ENCODE data around the gene PVRIG. TPM values are rescaled to one million over a fixed set of nuclear protein-coding genes. Genes with fewer than 3 reads are reported as not detected.
A peak's percentile ranks its signal among the peaks of the same experiment; 100 is the strongest.
"Not testable (repeated sequence)": the region's sequence is repeated elsewhere in the genome, so short reads cannot be mapped to it uniquely, and the experiment has no call there.

Gene PVRIG
- total and polyA plus RNA-seq, 9 of the 15 experiments (the other 6 are each of a cell fraction or from before 2014, with no cell fraction given), result 0.16 to 0.64 TPM; not detected in 7

DNA sequence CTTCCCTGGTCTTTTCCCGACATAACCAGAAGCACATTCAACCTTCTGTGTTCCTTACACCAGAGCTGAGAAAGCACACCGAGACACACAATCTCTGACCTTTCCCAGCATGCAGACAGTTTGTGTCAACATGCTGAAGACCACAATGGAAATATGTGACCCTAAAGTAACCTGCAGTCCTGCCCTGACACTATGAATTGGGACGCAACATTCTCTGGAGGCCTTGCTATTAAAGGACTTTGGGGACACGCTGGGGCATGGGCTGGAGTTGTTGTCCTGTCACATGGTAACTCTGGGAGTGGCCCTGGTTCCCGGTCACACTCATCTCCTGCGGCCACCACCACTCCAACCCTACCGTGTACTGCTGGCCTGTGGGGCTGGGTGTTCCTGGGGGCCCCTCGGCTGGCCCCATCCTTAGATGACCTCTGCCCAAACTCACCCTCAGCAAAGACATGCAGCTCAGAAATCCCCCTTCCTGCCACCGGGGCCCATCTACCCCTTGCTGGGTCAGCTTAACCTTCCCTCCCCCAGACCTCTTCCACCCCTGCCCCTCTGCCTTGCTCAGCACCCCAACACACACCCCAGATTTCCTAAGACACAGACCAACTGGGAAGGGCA, 25.3 kb downstream of the PVRIG start:
- TF ChIP-seq NRF1 (conservative IDR thresholded peaks at IDR 0.05 in 1 of 2, IDR thresholded peaks at IDR 0.05 in 1 of 2), result 0 out of 4 replicates have a peak, but pooled peaks have one; percentile 10 to 22
- 0 out of 4 replicates have a peak, but pooled peaks of 1 of the 2 experiments have one; percentile 42 for TF ChIP-seq FOXK2 (conservative IDR thresholded peaks at IDR 0.05 in 1 of 2, IDR thresholded peaks at IDR 0.05 in 1 of 2; ENCODE audit: low read depth in 2 of 2)
- peak in 1 of 2 experiments; percentile 78; a peak in 2 of 4 replicates for TF ChIP-seq FOXA3 (CRISPR knock-in tag; conservative IDR thresholded peaks at IDR 0.05 in 1 of 2, IDR thresholded peaks at IDR 0.05 in 1 of 2)
- H3K36me3 ChIP-seq (ENCODE audit: control insufficient read depth, insufficient read depth, low read length); H3K9me1 ChIP-seq (ENCODE audit: control insufficient read depth, insufficient read depth, low read length); H3K4me2 ChIP-seq (ENCODE audit: insufficient read depth, low read length); H3K79me2 ChIP-seq (ENCODE audit: control insufficient read depth, insufficient read depth, low read length); H3K9me3 ChIP-seq (replicated peaks; ENCODE audit: control insufficient read depth, insufficient read depth, low read depth, low read length); H3K27me3 ChIP-seq (ENCODE audit: control insufficient read depth in 2 of 2, insufficient read depth in 2 of 2, low read length in 2 of 2); intact Hi-C loops (cut with micrococcal nuclease); H4K20me1 ChIP-seq (replicated peaks; ENCODE audit: control insufficient read depth, insufficient read depth, low read length); in situ Hi-C loops (cut with MboI); H3K4me3 ChIP-seq; H3K27ac ChIP-seq (ENCODE audit: extremely low read depth, low read depth, low read length); BruUV-seq (replicated peaks); FAIRE-seq; CTCF ChIA-PET (ENCODE audit: low intra/inter-chr PET ratio); TF ChIP-seq NR2C1 (IDR thresholded peaks at IDR 0.05): not testable (repeated sequence)
- peak; percentile 47; the same call in 1 of the 2 replicates for TF ChIP-seq NR2C1 (tag; IDR thresholded peaks at IDR 0.05)
- peak overlapping the region; percentile 45; the same call in 1 of the 2 replicates for H2AFZ ChIP-seq (ENCODE audit: low read depth, low read length)
- peak overlapping the region in 1 of 2 experiments; percentile 8; a peak in 1 of 4 replicates for H3K9ac ChIP-seq (ENCODE audit: insufficient read depth in 1 of 2, low read depth in 2 of 2, low read length in 2 of 2)
- ATAC-seq, result peak; percentile 48
- H3K4me1 ChIP-seq (replicated peaks in 1 of 2; ENCODE audit: control insufficient read depth in 2 of 2, insufficient read depth in 2 of 2, low read length in 2 of 2), result peaks cover 23 to 45% of the 10 kb centered on the region in 2 experiments
- POLR2A ChIA-PET, result interaction anchor here (0.7 kb wide), 1 partner anchor 9 kb away, joined by 3 read pairs; no protein-coding TSS in a partner anchor
- peak in 1 of 4 experiments; percentile 34 for DNase-seq (ENCODE audit: extremely low read depth in 1 of 4, low spot score in 3 of 4)
- 29% methylated on average over 7 of the region's 9 CpGs for WGBS (ENCODE audit: insufficient coverage, low coverage, missing lambda C conversion rate)

- FAIRE-seq; intact Hi-C loops (cut with micrococcal nuclease); BruUV-seq (replicated peaks); in situ Hi-C loops (cut with MboI); H2AFZ ChIP-seq (ENCODE audit: low read depth, low read length); DNase-seq (ENCODE audit: extremely low read depth in 1 of 4, low spot score in 3 of 4); H3K27ac ChIP-seq (ENCODE audit: extremely low read depth, low read depth, low read length); H3K9ac ChIP-seq (ENCODE audit: insufficient read depth in 1 of 2, low read depth in 2 of 2, low read length in 2 of 2); H4K20me1 ChIP-seq (replicated peaks; ENCODE audit: control insufficient read depth, insufficient read depth, low read length); H3K36me3 ChIP-seq (ENCODE audit: control insufficient read depth, insufficient read depth, low read length); H3K79me2 ChIP-seq (ENCODE audit: control insufficient read depth, insufficient read depth, low read length); H3K9me1 ChIP-seq (ENCODE audit: control insufficient read depth, insufficient read depth, low read length); H3K9me3 ChIP-seq (replicated peaks; ENCODE audit: control insufficient read depth, insufficient read depth, low read depth, low read length); H3K4me3 ChIP-seq; H3K4me2 ChIP-seq (ENCODE audit: insufficient read depth, low read length); POLR2A ChIA-PET; H3K27me3 ChIP-seq (ENCODE audit: control insufficient read depth in 2 of 2, insufficient read depth in 2 of 2, low read length in 2 of 2); CTCF ChIA-PET (ENCODE audit: low intra/inter-chr PET ratio): not testable (repeated sequence)
- peak; percentile 10; the same call in 2 of the 3 replicates for ATAC-seq
- H3K4me1 ChIP-seq (replicated peaks in 1 of 2; ENCODE audit: control insufficient read depth in 2 of 2, insufficient read depth in 2 of 2, low read length in 2 of 2), result peaks cover 23 to 45% of the 10 kb centered on the region in 2 experiments
- 71% methylated on average over 14 of the region's 15 CpGs for WGBS (ENCODE audit: insufficient coverage, low coverage, missing lambda C conversion rate)
These were observed 26.5 kb downstream of the PVRIG start for GRCh38 chr7:100246121-100246864.

Measured in K562 (cell line).